NT2/D1 (cell line): ENCODE measurements around the gene LRRC8A.

Experiments used
- DNase-seq: peaks from one replicate; pipeline ENCODE4 v3.0.0-alpha.2; 2011; ENCODE audit warnings: low read depth, low spot score
- H3K27me3 ChIP-seq: 2 replicates; pipeline ENCODE4 v1.6.0; 2011; ENCODE audit warnings: mild to moderate bottlenecking; ENCODE audit not compliant: insufficient read length, insufficient read depth
- H3K36me3 ChIP-seq: 2 replicates; pipeline ENCODE4 v1.6.1; 2011; ENCODE audit warnings: mild to moderate bottlenecking, low read length, mixed read lengths; ENCODE audit not compliant: insufficient read depth, insufficient read length
- H3K4me1 ChIP-seq: 2 replicates; pipeline ENCODE4 v1.5.1; 2011; ENCODE audit not compliant: insufficient read depth, insufficient read length
- H3K4me3 ChIP-seq: 2 replicates; pipeline ENCODE4 v1.5.1; 2011; ENCODE audit warnings: low read depth; ENCODE audit not compliant: insufficient read length
- H3K9ac ChIP-seq: 2 replicates; pipeline ENCODE4 v1.6.0; 2011; ENCODE audit warnings: low read depth; ENCODE audit not compliant: insufficient read length
- H3K9me3 ChIP-seq: 2 replicates; pipeline ENCODE4 v1.5.1; 2011; ENCODE audit warnings: mild to moderate bottlenecking, low read length; ENCODE audit not compliant: insufficient read depth
- SUZ12 ChIP-seq: IDR thresholded peaks from 2 replicates; pipeline ENCODE4 v1.6.1; 2011; ENCODE audit not compliant: insufficient read length, insufficient read depth; ENCODE audit errors: extremely low read depth
- YY1 ChIP-seq: IDR thresholded peaks from 2 replicates; pipeline ENCODE4 v1.6.1; 2011; ENCODE audit not compliant: insufficient read length, insufficient read depth
- ZNF274 ChIP-seq: IDR thresholded peaks from 2 replicates; pipeline ENCODE4 v1.6.1; 2011; ENCODE audit warnings: mild to moderate bottlenecking, low read depth, low read length

LRRC8A gene

DNA sequence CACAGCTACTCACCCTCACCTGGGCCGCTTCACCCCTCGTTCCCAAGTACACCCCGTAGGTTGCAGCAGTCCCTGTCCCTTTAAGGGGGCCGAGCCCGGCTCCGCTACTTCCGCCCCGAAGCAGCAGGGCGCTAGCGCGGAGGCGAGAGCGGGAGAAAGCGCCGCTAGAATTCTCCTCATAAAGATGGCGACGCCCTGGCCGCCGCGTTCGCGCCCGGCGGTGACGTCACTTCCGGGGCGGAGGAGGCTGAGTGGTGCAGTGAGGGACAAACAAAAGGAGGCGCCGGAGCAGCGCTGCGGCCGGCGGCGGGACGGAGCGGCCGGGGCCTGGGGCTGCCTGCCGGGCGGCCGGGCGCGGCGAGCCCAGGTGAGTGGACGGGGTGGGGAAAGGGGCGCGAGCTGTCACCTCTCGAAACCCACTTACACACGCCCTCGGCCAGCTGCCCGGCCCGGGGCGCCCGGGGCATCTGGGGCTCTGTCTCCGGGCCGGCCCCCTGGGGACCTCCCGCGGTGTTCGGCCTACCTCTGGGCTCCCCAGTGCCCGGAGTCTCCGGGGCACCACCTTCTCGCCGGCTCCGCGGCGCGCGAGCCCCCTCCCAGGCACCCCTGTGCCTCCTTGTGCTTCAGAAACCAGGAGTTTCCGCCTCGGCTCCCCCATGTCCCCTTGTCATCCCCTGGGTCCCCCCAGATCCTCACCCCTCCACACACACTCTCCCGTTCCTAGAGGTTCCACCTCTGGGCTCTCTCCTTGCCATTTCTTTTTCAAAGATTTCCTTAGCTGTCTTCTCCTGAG, at the start of gene LRRC8A, which contains the start of gene KYAT1:
Gene LRRC8A, plus strand, starts transcription at position 250 of the 793 bp plus-strand sequence. CDS start 25,032 bp downstream, outside the sequence.
Gene KYAT1, minus strand, starts transcription at position 67 of the 793 bp plus-strand sequence. CDS start 36,545 bp downstream, outside the sequence.
- H3K27me3 ChIP-seq, result no peaks in the 10 kb centered on the region
- H3K4me1 ChIP-seq, result peaks cover 28% of the 10 kb centered on the region
- no peaks in the 10 kb centered on the region for H3K9me3 ChIP-seq
- H3K36me3 ChIP-seq, result peaks cover 50% of the 10 kb centered on the region
- TF ChIP-seq SUZ12 (no peak), YY1 (peak; percentile 87), ZNF274 (no peak)
- DNase-seq, result peak; percentile 97
- peak within 1 kb of the TSS; percentile 96 for H3K9ac ChIP-seq
- H3K4me3 ChIP-seq, result peak within 1 kb of the TSS; percentile 89

DNA sequence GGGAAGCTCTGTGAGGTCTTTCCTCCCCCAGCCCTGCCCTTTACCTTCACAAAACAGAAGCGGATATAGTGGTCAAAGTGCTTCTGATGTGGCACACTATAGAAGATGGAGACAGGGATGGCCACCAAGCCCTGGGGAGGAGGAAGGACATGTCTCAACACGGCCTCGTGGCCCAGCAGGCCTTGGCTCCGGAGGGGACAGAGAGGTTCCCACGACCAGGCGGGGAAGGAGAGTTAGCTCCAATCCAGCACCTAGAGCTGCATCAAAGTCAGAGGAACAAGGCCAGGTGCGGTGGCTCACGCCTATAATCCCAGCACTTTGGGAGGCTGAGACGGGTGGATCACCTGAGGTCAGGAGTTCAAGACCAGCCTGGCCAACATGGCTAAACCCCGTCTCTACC, 48.2 kb upstream of the LRRC8A start:
- no peak overlapping the region for H3K9ac ChIP-seq
- no peak for DNase-seq
- no peaks in the 10 kb centered on the region for H3K27me3 ChIP-seq
- H3K36me3 ChIP-seq, result peaks cover 63% of the 10 kb centered on the region
- no peaks in the 10 kb centered on the region for H3K9me3 ChIP-seq
- H3K4me1 ChIP-seq, result no peaks in the 10 kb centered on the region
- no peak overlapping the region for H3K4me3 ChIP-seq
- no peak for TF ChIP-seq SUZ12

DNA sequence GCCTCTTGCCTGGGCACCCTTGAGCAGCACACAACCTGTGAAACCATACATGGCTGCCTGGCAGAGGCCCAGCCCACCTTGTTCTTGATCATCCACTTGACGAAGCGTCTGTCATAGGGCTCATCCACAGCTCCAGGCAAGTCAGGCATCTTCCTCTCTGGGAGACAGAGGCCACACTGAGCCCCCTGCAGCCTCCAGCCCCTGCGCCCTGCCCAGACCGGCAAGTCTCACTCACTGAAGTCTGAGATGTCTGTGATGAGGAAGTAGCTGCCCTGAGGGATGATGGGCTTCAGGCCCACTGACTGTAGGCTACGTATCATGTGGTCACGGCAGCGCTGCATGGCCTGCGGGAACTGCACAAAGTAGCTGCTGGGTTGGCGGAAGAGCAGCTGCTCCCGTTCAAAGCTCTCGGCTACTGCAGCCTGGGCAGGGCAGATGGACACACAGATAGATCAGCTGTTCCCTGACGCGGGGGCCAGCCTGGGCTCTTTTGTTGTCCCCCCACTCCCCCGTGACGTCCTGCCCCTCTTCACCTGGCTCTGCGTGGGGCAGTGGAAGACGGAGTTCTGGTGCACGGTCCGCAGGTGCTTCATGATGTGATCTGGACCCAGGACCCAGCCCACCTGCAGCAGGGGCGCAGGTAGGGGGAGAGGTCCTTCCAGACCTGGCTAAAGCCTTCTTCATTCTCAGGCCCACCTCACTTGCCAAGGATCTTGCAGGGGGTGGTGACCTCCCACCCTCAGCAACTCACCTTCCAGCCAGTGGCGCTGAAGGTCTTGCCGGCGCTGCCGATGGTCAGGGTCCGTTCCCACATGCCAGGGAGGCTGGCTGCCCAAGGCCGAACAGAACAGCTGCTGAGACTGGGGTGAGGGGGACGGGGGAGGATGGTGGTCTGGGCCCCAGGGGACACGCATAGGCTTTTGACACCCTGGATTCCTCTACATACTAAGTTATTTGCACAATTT, 46.4 kb upstream of the LRRC8A start:
- Histone ChIP-seq H3K9ac (no peak overlapping the region), H3K9me3 (no peaks in the 10 kb centered on the region)
- TF ChIP-seq YY1, result no peak
- no peak for TF ChIP-seq ZNF274
- no peak for TF ChIP-seq SUZ12

DNA sequence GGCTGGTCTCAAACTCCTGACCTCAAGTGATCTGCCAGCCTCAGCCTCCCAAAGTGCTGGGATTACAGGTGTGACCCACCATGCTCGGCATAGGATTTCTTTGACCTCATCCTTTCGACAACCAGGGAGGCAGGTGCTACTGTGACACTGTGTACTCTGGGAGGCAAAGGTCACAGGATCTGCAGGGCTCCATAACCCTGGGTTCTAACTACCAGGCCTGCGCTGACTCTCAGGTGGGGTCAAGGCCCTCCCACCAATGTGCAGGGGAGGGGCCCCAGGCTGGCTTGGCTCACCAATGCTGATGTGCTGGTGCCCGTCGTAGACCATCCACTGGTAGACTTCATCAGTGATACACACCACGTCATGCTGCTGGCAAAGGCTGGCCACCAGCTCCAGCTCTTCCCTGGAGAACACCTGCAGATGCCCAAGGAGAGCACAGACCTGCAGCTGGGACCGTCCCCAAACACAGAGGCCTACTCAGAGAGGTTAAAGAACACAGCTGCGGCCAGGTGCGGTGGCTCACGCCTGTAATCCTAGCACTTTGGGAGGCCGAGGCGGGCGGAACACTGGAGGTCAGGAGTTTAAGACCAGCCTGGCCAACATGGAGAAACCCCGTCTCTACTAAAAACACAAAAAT, 45.3 kb upstream of the LRRC8A start:
- H3K4me1 ChIP-seq, result no peaks in the 10 kb centered on the region
- TF ChIP-seq ZNF274, result no peak
- TF ChIP-seq YY1, result no peak
- no peak for TF ChIP-seq SUZ12
- DNase-seq, result no peak
- no peaks in the 10 kb centered on the region for H3K27me3 ChIP-seq
- H3K4me3 ChIP-seq, result no peak overlapping the region
- peaks cover 75% of the 10 kb centered on the region for H3K36me3 ChIP-seq
- no peaks in the 10 kb centered on the region for H3K9me3 ChIP-seq
- H3K9ac ChIP-seq, result no peak overlapping the region

More for the DNA sequence above, 46.4 kb upstream of the LRRC8A start:
- Histone ChIP-seq H3K4me1 (no peaks in the 10 kb centered on the region), H3K4me3 (no peak overlapping the region), H3K27me3 (no peaks in the 10 kb centered on the region), H3K36me3 (peaks cover 72% of the 10 kb centered on the region)
- DNase-seq, result no peak

DNA sequence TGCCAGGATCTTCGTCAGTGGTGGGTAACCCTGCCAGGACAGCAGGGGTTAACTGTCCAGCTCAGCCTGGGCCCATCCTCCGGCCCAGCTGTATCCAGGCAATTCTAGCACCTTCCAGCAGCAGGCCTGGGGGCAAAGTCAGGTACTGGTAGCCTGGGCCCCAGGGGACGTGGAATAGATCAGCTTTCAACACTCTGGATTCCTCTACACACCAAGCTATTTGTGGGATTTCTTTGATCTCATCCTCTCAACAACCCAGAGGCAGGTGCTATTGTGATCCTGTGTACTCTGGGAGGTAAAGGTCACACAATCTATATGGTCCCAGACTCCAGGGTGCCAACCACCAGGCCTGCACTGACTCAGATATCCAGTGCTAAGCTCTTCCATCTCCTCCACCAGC, 43.6 kb upstream of the LRRC8A start:
- no peaks in the 10 kb centered on the region for H3K4me1 ChIP-seq
- DNase-seq, result no peak
- no peaks in the 10 kb centered on the region for H3K27me3 ChIP-seq
- H3K9me3 ChIP-seq, result no peaks in the 10 kb centered on the region
- peaks cover 73% of the 10 kb centered on the region for H3K36me3 ChIP-seq
- no peak overlapping the region for H3K4me3 ChIP-seq
- H3K9ac ChIP-seq, result no peak overlapping the region
- TF ChIP-seq ZNF274 (no peak), SUZ12 (no peak), YY1 (no peak)

DNA sequence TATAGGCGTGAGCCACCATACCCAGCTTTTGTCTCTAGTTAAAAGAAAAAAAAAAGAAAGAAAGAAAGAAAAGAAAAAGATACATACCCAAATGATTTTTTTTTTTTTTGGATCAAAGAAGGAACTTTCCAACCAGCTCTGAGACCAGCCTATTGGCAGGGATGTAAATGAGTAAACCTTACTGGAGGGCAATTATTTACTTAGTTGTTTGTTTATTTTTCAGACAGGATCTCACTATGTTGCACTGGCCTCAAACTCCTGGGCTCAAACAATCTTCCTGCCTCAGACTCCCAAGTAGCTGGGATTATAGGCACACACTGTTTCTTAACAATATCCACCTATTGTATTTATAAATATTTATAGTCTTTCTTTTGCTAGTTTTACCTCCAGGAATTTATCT, 41.4 kb upstream of the LRRC8A start:
- Histone ChIP-seq H3K4me3 (no peak overlapping the region), H3K36me3 (peaks cover 69% of the 10 kb centered on the region), H3K9ac (no peak overlapping the region), H3K9me3 (no peaks in the 10 kb centered on the region), H3K4me1 (peaks cover 2% of the 10 kb centered on the region), H3K27me3 (no peaks in the 10 kb centered on the region)
- DNase-seq, result no peak
- TF ChIP-seq SUZ12 (no peak), YY1 (no peak), ZNF274 (no peak)
